IMR-90 (cell line): Measurements from ENCODE around the gene DYRK1A. TPM values are rescaled to one million over a fixed set of nuclear protein-coding genes. Genes with fewer than 3 reads are reported as not detected.

Source experiments
- ATAC-seq: fragments of 200-7000 bp; cut with Tn5 transposase; 2 replicates; pipeline ENCODE4 v1.9.1; 2020; ENCODE audit warnings: low read depth, mild to moderate bottlenecking, moderate library complexity
- BruUV-seq: library from RNA; stranded (reverse); fragments of 400-500 nt; replicated peaks from 2 replicates; lab custom pipeline; 2021; lab: Mats Ljungman, UMichigan
- CTCF ChIA-PET: fragments of 300-600 bp; formaldehyde crosslinking; extraction: SDS; loops from one replicate; lab custom pipeline; 2021; ENCODE audit warnings: antibody characterized with exemption; lab: Yijun Ruan, JAX
- POLR2A ChIA-PET: fragments of 300-600 bp; sonication (Branson Sonifier 250); formaldehyde crosslinking; loops from one replicate; lab custom pipeline; 2022; ENCODE audit warnings: antibody characterized with exemption; ENCODE audit not compliant: unreplicated experiment; lab: Charles Lee
- DNase-seq: peaks from one replicate; pipeline ENCODE4 v3.0.0; 2013
- H2AFZ ChIP-seq: replicated peaks from 2 replicates; pipeline ENCODE3; 2013; ENCODE audit warnings: low read length, mild to moderate bottlenecking; ENCODE audit not compliant: poor library complexity
- H2AK5ac ChIP-seq: 2 replicates; pipeline ENCODE4 v1.6.1; 2013; ENCODE audit warnings: low read depth, low read length, inconsistent platforms
- H2AK9ac ChIP-seq: replicated peaks from 2 replicates; pipeline ENCODE3; 2013; ENCODE audit warnings: mild to moderate bottlenecking, low read depth, low read length, moderate library complexity; ENCODE audit not compliant: poor library complexity
- H2BK120ac ChIP-seq: 2 replicates; pipeline ENCODE4 v1.6.1; 2013; ENCODE audit warnings: low read depth, low read length, inconsistent platforms
- H2BK15ac ChIP-seq: 3 replicates; pipeline ENCODE4 v1.6.1; 2013; ENCODE audit warnings: low read depth, low read length, inconsistent platforms
- H2BK20ac ChIP-seq: 2 replicates; pipeline ENCODE4 v1.6.1; 2013; ENCODE audit warnings: low read depth, mild to moderate bottlenecking, inconsistent platforms, low read length, moderate library complexity
- H2BK5ac ChIP-seq: 2 replicates; pipeline ENCODE4 v1.6.1; 2013; ENCODE audit warnings: mild to moderate bottlenecking, low read depth, low read length, inconsistent platforms; ENCODE audit not compliant: poor library complexity, severe bottlenecking
- H3K14ac ChIP-seq: replicated peaks from 2 replicates; pipeline ENCODE4 v1.6.1; 2013; ENCODE audit warnings: low read depth, low read length, inconsistent platforms
- H3K18ac ChIP-seq: 2 replicates; pipeline ENCODE4 v1.6.1; 2013; ENCODE audit warnings: low read depth, low read length, control low read depth
- H3K23ac ChIP-seq: 2 replicates; pipeline ENCODE4 v1.6.1; 2013; ENCODE audit warnings: low read depth, low read length, inconsistent platforms
- H3K27ac ChIP-seq: 2 replicates; pipeline ENCODE4 v1.5.1; 2013; ENCODE audit warnings: mild to moderate bottlenecking, control low read depth, low read length; ENCODE audit not compliant: insufficient read depth
- H3K27me3 ChIP-seq: 2 replicates; pipeline ENCODE4 v1.6.1; 2013; ENCODE audit warnings: low read length; ENCODE audit not compliant: control insufficient read depth, insufficient read depth
- H3K36me3 ChIP-seq: 2 replicates; pipeline ENCODE4 v1.6.1; 2013; ENCODE audit warnings: low read length, mixed read lengths; ENCODE audit not compliant: control insufficient read depth, insufficient read depth
- H3K4ac ChIP-seq: 2 replicates; pipeline ENCODE4 v1.6.1; 2013; ENCODE audit warnings: low read depth, low read length, inconsistent platforms
- H3K4me1 ChIP-seq: 2 replicates; pipeline ENCODE4 v1.6.1; 2013; ENCODE audit warnings: low read length, mixed read lengths; ENCODE audit not compliant: control insufficient read depth, insufficient read depth
- H3K4me2 ChIP-seq: 2 replicates; pipeline ENCODE4 v1.6.1; 2013; ENCODE audit warnings: low read depth, mild to moderate bottlenecking, control low read depth, low read length, moderate library complexity
- H3K4me3 ChIP-seq: 2 replicates; pipeline ENCODE4 v1.5.1; 2013; ENCODE audit warnings: low read depth, mild to moderate bottlenecking, control low read depth, low read length, moderate library complexity; ENCODE audit not compliant: insufficient read depth
- H3K56ac ChIP-seq: 2 replicates; pipeline ENCODE4 v1.6.1; 2013; ENCODE audit warnings: low read length, inconsistent platforms; ENCODE audit not compliant: insufficient read depth; ENCODE audit errors: extremely low read depth
- H3K79me1 ChIP-seq, 2 experiments: 2 replicates each; pipeline ENCODE4 v1.6.1; 2013; ENCODE audit warnings: low read length in 2 of 2, inconsistent platforms in 1 of 2, low read depth in 1 of 2
- H3K9ac ChIP-seq: 2 replicates; pipeline ENCODE4 v1.6.1; 2013; ENCODE audit warnings: low read depth, low read length, control low read depth
- H3K9me1 ChIP-seq: 2 replicates; pipeline ENCODE4 v1.6.1; 2013; ENCODE audit warnings: low read length, inconsistent platforms; ENCODE audit not compliant: insufficient read depth
- H3K9me3 ChIP-seq: 2 replicates; pipeline ENCODE4 v1.6.1; 2013; ENCODE audit warnings: low read length; ENCODE audit not compliant: control insufficient read depth, insufficient read depth
- H4K20me1 ChIP-seq: 2 replicates; pipeline ENCODE4 v1.6.1; 2013; ENCODE audit warnings: low read length, inconsistent platforms; ENCODE audit not compliant: insufficient read depth
- H4K5ac ChIP-seq: 2 replicates; pipeline ENCODE4 v1.6.1; 2013; ENCODE audit warnings: mild to moderate bottlenecking, low read depth, low read length, control low read depth
- H4K8ac ChIP-seq, 2 experiments: 2 replicates each; pipeline ENCODE4 v1.6.1; 2013; ENCODE audit warnings: low read depth in 2 of 2, low read length in 2 of 2, control low read depth in 1 of 2, inconsistent platforms in 1 of 2
- H4K91ac ChIP-seq: 2 replicates; pipeline ENCODE4 v1.6.1; 2013; ENCODE audit warnings: low read depth, low read length, inconsistent platforms; ENCODE audit not compliant: insufficient read depth
- SMC3 ChIP-seq: fragments of 150-350 bp; IDR thresholded peaks from 2 replicates; pipeline ENCODE4 v1.6.1; 2016; ENCODE audit warnings: low read depth, mild to moderate bottlenecking, antibody characterized with exemption, low read length, moderate library complexity
- WGBS, 2 experiments: methylation state at CpG; one replicate each; pipeline versions ENCODE4 v1.1.5 to v1.1.7; 2013; ENCODE audit warnings: missing lambda C conversion rate in 2 of 2; ENCODE audit not compliant: insufficient read length in 1 of 2; ENCODE audit errors: extremely low coverage in 2 of 2; 5-methylcytosine and 5-hydroxymethylcytosine counted together
- dilution Hi-C: fragments of 300-500 bp; cut with HindIII; formaldehyde crosslinking; loops from one replicate; pipeline ENCODE4 v1.14.3; 2018; ENCODE audit warnings: low sequenced_read_pairs; ENCODE audit not compliant: unreplicated experiment
- in situ Hi-C: fragments of 300-500 bp; cut with MboI; formaldehyde crosslinking; loops from 3 replicates; pipeline ENCODE4 v1.14.3; 2019; ENCODE audit warnings: low sequenced_read_pairs, inconsistent platforms, mixed read lengths
- intact Hi-C: fragments of 100-400 bp; cut with micrococcal nuclease; formaldehyde crosslinking; loops from 2 replicates; pipeline ENCODE4 v1.10.0; 2022
- polyA plus RNA-seq, 3 experiments: library from polyadenylated mRNA; depleted of rRNA; stranded (reverse); fragments of >200 nt; gene quantifications; 2 replicates each; pipeline ENCODE4 v1.2.3, GENCODE V29; 2012; ENCODE audit warnings: low replicate concordance in 1 of 3
- total RNA-seq: library from RNA; depleted of rRNA; stranded (reverse); fragments of >200 nt; gene quantifications from 2 replicates; pipeline ENCODE4 v1.2.3, GENCODE V29; 2012

DYRK1A gene
- total and polyA plus RNA-seq, 2 of the 4 experiments (the other 2 are of a cell fraction), result 18.6 to 50.5 TPM

DNA sequence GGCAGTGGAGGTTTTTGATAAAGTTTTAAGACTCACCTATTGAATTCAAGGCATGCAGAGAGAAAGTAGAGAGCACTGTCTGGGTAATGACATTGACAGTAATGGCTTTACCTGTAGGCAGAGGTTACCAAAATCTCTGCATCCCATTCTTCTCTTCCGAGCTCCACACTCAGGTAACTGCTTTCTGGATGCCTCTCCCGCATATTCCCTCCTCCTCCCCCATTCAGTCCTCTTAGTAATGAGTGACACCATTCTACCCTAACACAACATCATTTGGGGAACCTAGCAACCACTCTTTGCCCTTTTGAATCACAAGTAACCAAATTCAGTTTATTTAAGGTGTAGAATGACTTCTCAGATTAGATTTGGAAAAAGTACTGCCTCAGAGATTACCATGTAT lies 56.5 kb downstream of the DYRK1A start:
- BruUV-seq, result no TSS peak

More for the DNA sequence above, 56.5 kb downstream of the DYRK1A start:
- CTCF ChIA-PET, result no interaction called here
- H3K23ac ChIP-seq, result no peak overlapping the region
- no peak overlapping the region for H2AK9ac ChIP-seq
- no peak overlapping the region for H3K56ac ChIP-seq
- H2BK5ac ChIP-seq, result no peak overlapping the region
- no peak overlapping the region for H4K91ac ChIP-seq
- peaks cover 4% of the 10 kb centered on the region for H3K4me1 ChIP-seq
- H3K4me2 ChIP-seq, result no peak overlapping the region
- H2AK5ac ChIP-seq, result no peak overlapping the region
- dilution Hi-C loops, result no loop called here
- no peak overlapping the region for H3K14ac ChIP-seq
- H3K79me1 ChIP-seq, result peaks cover 33 to 58% of the 10 kb centered on the region in 2 experiments
- no peak overlapping the region for H2AFZ ChIP-seq
- no peak overlapping the region for H2BK15ac ChIP-seq
- DNase-seq, result no peak
- H3K27ac ChIP-seq, result no peak overlapping the region
- intact Hi-C loops, result no loop called here
- H2BK120ac ChIP-seq, result no peak overlapping the region
- no peak overlapping the region for H3K18ac ChIP-seq
- H2BK20ac ChIP-seq, result no peak overlapping the region
- POLR2A ChIA-PET, result no interaction called here
- H3K4ac ChIP-seq, result no peak overlapping the region
- no peak for TF ChIP-seq SMC3
- H3K4me3 ChIP-seq, result no peak overlapping the region
- H4K8ac ChIP-seq, result no peak overlapping the region
- peaks cover 4% of the 10 kb centered on the region for H3K9me1 ChIP-seq
- in situ Hi-C loops, result no loop called here
- peaks cover 37% of the 10 kb centered on the region; the same call in 1 of the 2 replicates for H4K20me1 ChIP-seq
- H4K5ac ChIP-seq, result no peak overlapping the region
- H3K27me3 ChIP-seq, result no peaks in the 10 kb centered on the region
- no peaks in the 10 kb centered on the region; the same call in 1 of the 2 replicates for H3K9me3 ChIP-seq
- H3K36me3 ChIP-seq, result peaks cover 9% of the 10 kb centered on the region
- no peak for ATAC-seq
- WGBS, 2 experiments, result 100% methylated on average over 1 of the region's 2 CpGs; no CpG with 5 or more reads in 1 of the 2 experiments
- no peak overlapping the region for H3K9ac ChIP-seq
